Liver (tissue), 9 donors: ENCODE data around the gene ARSB. TPM values are rescaled to one million over a fixed set of nuclear protein-coding genes. Genes with fewer than 3 reads are reported as not detected.

ENCODE experiments used
- DNase-seq: peaks from one replicate; pipeline ENCODE4 v3.0.0-alpha.2; 2017; ENCODE audit warnings: low spot score
- H3K27ac ChIP-seq, 2 donors: one replicate each; pipeline ENCODE4 v1.7.0; 2013; ENCODE audit warnings: inconsistent platforms in 2 of 2, low read length in 2 of 2, control low read depth in 1 of 2, low read depth in 1 of 2, mild to moderate bottlenecking in 1 of 2
- H3K27me3 ChIP-seq, 4 donors: one replicate each; pipeline versions ENCODE4 v1.6.1 to v1.7.0; 2013; ENCODE audit warnings: low read length in 3 of 4, inconsistent platforms in 1 of 4, mild to moderate bottlenecking in 1 of 4, moderate library complexity in 1 of 4; ENCODE audit not compliant: control insufficient read depth in 4 of 4, insufficient read depth in 4 of 4
- H3K36me3 ChIP-seq, 4 donors: one replicate each; pipeline versions ENCODE4 v1.6.1 to v1.7.0; 2013; ENCODE audit warnings: low read length in 3 of 4, mild to moderate bottlenecking in 3 of 4, low read depth in 1 of 4, moderate library complexity in 1 of 4; ENCODE audit not compliant: control insufficient read depth in 4 of 4, insufficient read depth in 3 of 4
- H3K4me1 ChIP-seq, 4 donors: one replicate each; pipeline versions ENCODE4 v1.6.1 to v1.7.0; 2013; ENCODE audit warnings: low read length in 3 of 4, mild to moderate bottlenecking in 3 of 4, moderate library complexity in 1 of 4; ENCODE audit not compliant: control insufficient read depth in 4 of 4, insufficient read depth in 4 of 4
- H3K4me3 ChIP-seq, 3 donors: one replicate each; pipeline versions ENCODE4 v1.6.1 to v1.7.0; 2013; ENCODE audit warnings: low read length in 3 of 3, control low read depth in 1 of 3, low read depth in 1 of 3, mild to moderate bottlenecking in 1 of 3
- H3K9ac ChIP-seq, 2 donors: one replicate each; pipeline ENCODE4 v1.7.0; 2013; ENCODE audit warnings: low read length in 2 of 2, mild to moderate bottlenecking in 2 of 2, moderate library complexity in 2 of 2, control low read depth in 1 of 2, low read depth in 1 of 2
- H3K9me3 ChIP-seq, 4 donors: one replicate each; pipeline versions ENCODE4 v1.6.1 to v1.7.0; 2013; ENCODE audit warnings: low read length in 3 of 4; ENCODE audit not compliant: control insufficient read depth in 4 of 4
- ATF3 ChIP-seq: IDR thresholded peaks from 2 replicates; pipeline ENCODE4 v1.6.1; 2016; ENCODE audit warnings: antibody characterized with exemption
- CTCF ChIP-seq: fragments of 150-350 bp; IDR thresholded peaks from 2 replicates; pipeline ENCODE4 v1.5.1; 2017; ENCODE audit warnings: improper control_type of control experiment, low read depth, low read length; ENCODE audit not compliant: missing input control
- EGR1 ChIP-seq, 2 donors: IDR thresholded peaks; 2 replicates each; pipeline ENCODE4 v1.6.1; 2016 to 2018; ENCODE audit warnings: antibody characterized with exemption in 2 of 2, low read depth in 2 of 2
- FOXA1 ChIP-seq: IDR thresholded peaks from 2 replicates; pipeline ENCODE4 v1.6.1; 2016; ENCODE audit warnings: antibody characterized with exemption
- FOXA2 ChIP-seq: IDR thresholded peaks from 2 replicates; pipeline ENCODE4 v1.6.1; 2016; ENCODE audit warnings: antibody characterized with exemption
- GABPA ChIP-seq, 2 donors: IDR thresholded peaks in 1 of 2; conservative IDR thresholded peaks in 1 of 2; 2 replicates each; pipeline ENCODE4 v1.6.1; 2016; ENCODE audit warnings: antibody characterized with exemption in 2 of 2, mild to moderate bottlenecking in 1 of 2, moderate library complexity in 1 of 2
- HNF4A ChIP-seq, 2 donors: conservative IDR thresholded peaks; 2 replicates each; pipeline ENCODE4 v1.6.1; 2016; ENCODE audit warnings: antibody characterized with exemption in 2 of 2, mild to moderate bottlenecking in 2 of 2
- HNF4G ChIP-seq: IDR thresholded peaks from 2 replicates; pipeline ENCODE4 v1.6.1; 2016; ENCODE audit warnings: antibody characterized with exemption
- JUND ChIP-seq, 2 donors: IDR thresholded peaks; 2 replicates each; pipeline ENCODE4 v1.6.1; 2016; ENCODE audit warnings: antibody characterized with exemption in 2 of 2
- MAX ChIP-seq: IDR thresholded peaks from 2 replicates; pipeline ENCODE4 v1.6.1; 2016; ENCODE audit warnings: antibody characterized with exemption
- NR2F2 ChIP-seq: IDR thresholded peaks from 2 replicates; pipeline ENCODE4 v1.6.1; 2016; ENCODE audit warnings: antibody characterized with exemption
- RAD21 ChIP-seq, 2 donors: IDR thresholded peaks; 2 replicates each; pipeline ENCODE4 v1.6.1; 2016; ENCODE audit warnings: antibody characterized with exemption in 2 of 2, mild to moderate bottlenecking in 2 of 2
- REST ChIP-seq: IDR thresholded peaks from 2 replicates; pipeline ENCODE4 v1.6.1; 2016; ENCODE audit warnings: antibody characterized with exemption, mild to moderate bottlenecking
- RXRA ChIP-seq, 2 donors: IDR thresholded peaks; 2 replicates each; pipeline ENCODE4 v1.6.1; 2017 to 2018; ENCODE audit warnings: antibody characterized with exemption in 2 of 2, mild to moderate bottlenecking in 1 of 2
- SP1 ChIP-seq: IDR thresholded peaks from 2 replicates; pipeline ENCODE4 v1.6.1; 2018; ENCODE audit warnings: antibody characterized with exemption, mild to moderate bottlenecking
- TAF1 ChIP-seq: conservative IDR thresholded peaks from 2 replicates; pipeline ENCODE4 v1.6.1; 2016; ENCODE audit warnings: antibody characterized with exemption, mild to moderate bottlenecking
- YY1 ChIP-seq: IDR thresholded peaks from 2 replicates; pipeline ENCODE4 v1.6.1; 2016; ENCODE audit warnings: antibody characterized with exemption, mild to moderate bottlenecking
- ZBTB33 ChIP-seq: IDR thresholded peaks from 2 replicates; pipeline ENCODE4 v1.6.1; 2016; ENCODE audit warnings: antibody characterized with exemption
- WGBS: extraction: QIAGEN DNeasy Blood & Tissue Kit; methylation state at CpG from one replicate; pipeline ENCODE4 v1.1.7; 2013; 5-methylcytosine and 5-hydroxymethylcytosine counted together
- polyA plus RNA-seq, 2 donors: library from polyadenylated mRNA; stranded (reverse) in 1 of 2; unstranded in 1 of 2; fragments of 200-250 nt in 1 of 2; fragments of >200 nt in 1 of 2; fragmentation: Nextera tagmentation in 1 of 2; extraction: Ambion mirVana in 1 of 2; gene quantifications; one replicate each; pipeline versions ENCODE4 v1.2.1 to v1.2.3, GENCODE V29; 2013 to 2015
- total RNA-seq, 2 donors: library from RNA; depleted of rRNA; stranded (reverse); fragments of >200 nt; gene quantifications; one replicate each; pipeline ENCODE4 v1.2.3, GENCODE V29; 2014
- donor health status: healthy.
- donor health status: healthy.
- donor health status: healthy.
- donor health status: healthy.
- donor health status: healthy.

ARSB gene
- total and polyA plus RNA-seq, 4 donors = 3.5 to 26.2 (median 8.7) TPM

GRCh38 chr5:78751872-78752271 is 233.2 kb downstream of the ARSB start:
- H3K4me3 ChIP-seq = no peak overlapping the region
- H3K27me3 ChIP-seq = no peaks in the 10 kb centered on the region
- TF ChIP-seq RAD21 (IDR thresholded peaks at IDR 0.05) = no peak
- TF ChIP-seq EGR1 (IDR thresholded peaks at IDR 0.05; ENCODE audit: low read depth in 2 of 2) = no peak
- no peak for TF ChIP-seq MAX
- no peak for TF ChIP-seq REST
- 81% methylated on average over 1 of the region's 1 CpG for WGBS
- H3K36me3 ChIP-seq = no peaks in the 10 kb centered on the region
- no peak overlapping the region for H3K9ac ChIP-seq
- H3K9me3 ChIP-seq = no peaks in the 10 kb centered on the region
- H3K4me1 ChIP-seq = no peaks in the 10 kb centered on the region
- no peak for DNase-seq
- H3K27ac ChIP-seq = no peak overlapping the region

GRCh38 chr5:78750281-78750680 is 234.8 kb downstream of the ARSB start:
- Histone ChIP-seq H3K9me3 (no peaks in the 10 kb centered on the region), H3K4me3 (no peak overlapping the region), H3K36me3 (no peaks in the 10 kb centered on the region), H3K27ac (no peak overlapping the region), H3K9ac (no peak overlapping the region), H3K4me1 (no peaks in the 10 kb centered on the region), H3K27me3 (no peaks in the 10 kb centered on the region)
- WGBS = 49% methylated on average over 2 of the region's 2 CpGs
- TF ChIP-seq FOXA1 = no peak
- TF ChIP-seq MAX = no peak
- no peak for TF ChIP-seq RXRA (IDR thresholded peaks at IDR 0.05)
- no peak for TF ChIP-seq REST
- TF ChIP-seq NR2F2 = no peak
- TF ChIP-seq SP1 = no peak
- TF ChIP-seq ATF3 = no peak
- TF ChIP-seq HNF4G = no peak
- no peak for TF ChIP-seq ZBTB33
- TF ChIP-seq HNF4A (conservative IDR thresholded peaks at IDR 0.05) = no peak
- no peak for TF ChIP-seq CTCF
- TF ChIP-seq YY1 = no peak
- TF ChIP-seq TAF1 = no peak
- no peak for TF ChIP-seq JUND (IDR thresholded peaks at IDR 0.05)
- no peak for TF ChIP-seq RAD21 (IDR thresholded peaks at IDR 0.05)
- TF ChIP-seq GABPA (IDR thresholded peaks at IDR 0.05 in 1 of 2, conservative IDR thresholded peaks at IDR 0.05 in 1 of 2) = no peak
- no peak for TF ChIP-seq FOXA2
- no peak for DNase-seq
